Parathyroid adenoma (tissue), 2 donors: ENCODE data around the gene TRABD.
"Not testable (repeated sequence)": the region's sequence is repeated elsewhere in the genome, so short reads cannot be mapped to it uniquely, and the experiment has no call there.

Source experiments
- H2AFZ ChIP-seq: fragments of 300-600 bp; sonication (generic); one replicate; pipeline ENCODE4 v1.7.0; 2017; ENCODE audit warnings: antibody characterized with exemption, mild to moderate bottlenecking
- H3K27ac ChIP-seq: fragments of 300-600 bp; sonication (generic); one replicate; pipeline ENCODE4 v1.7.0; 2017
- H3K27me3 ChIP-seq: fragments of 300-600 bp; sonication (generic); one replicate; pipeline ENCODE4 v1.7.0; 2017; ENCODE audit warnings: low read length; ENCODE audit not compliant: control insufficient read depth, insufficient read depth
- H3K36me3 ChIP-seq: fragments of 300-600 bp; sonication (generic); one replicate; pipeline ENCODE4 v1.7.0; 2017; ENCODE audit warnings: low read length; ENCODE audit not compliant: control insufficient read depth, insufficient read depth
- H3K4me1 ChIP-seq: fragments of 300-600 bp; sonication (generic); one replicate; pipeline ENCODE4 v1.7.0; 2017; ENCODE audit warnings: control low read depth
- H3K4me2 ChIP-seq: fragments of 300-600 bp; sonication (generic); one replicate; pipeline ENCODE4 v1.7.0; 2017; ENCODE audit warnings: low read length
- H3K4me3 ChIP-seq: fragments of 300-600 bp; sonication (generic); one replicate; pipeline ENCODE4 v1.7.0; 2017; ENCODE audit warnings: low read depth, low read length
- H3K79me2 ChIP-seq: fragments of 300-600 bp; sonication (generic); one replicate; pipeline ENCODE4 v1.7.0; 2017; ENCODE audit warnings: control low read depth
- H3K9ac ChIP-seq: fragments of 300-600 bp; sonication (generic); one replicate; pipeline ENCODE4 v1.7.0; 2017; ENCODE audit warnings: mild to moderate bottlenecking
- H3K9me3 ChIP-seq: fragments of 300-600 bp; sonication (generic); one replicate; pipeline ENCODE4 v1.7.0; 2017; ENCODE audit warnings: low read length; ENCODE audit not compliant: control insufficient read depth
- TF ChIP-seq, protein P1 (sequence below): fragments of 300-600 bp; sonication (generic); IDR thresholded peaks from one replicate; pipeline ENCODE4 v1.7.0; 2017; ENCODE audit warnings: antibody characterized with exemption, mild to moderate bottlenecking
- donor health status: primary hyperparathyroidism.

The TRABD gene

DNA sequence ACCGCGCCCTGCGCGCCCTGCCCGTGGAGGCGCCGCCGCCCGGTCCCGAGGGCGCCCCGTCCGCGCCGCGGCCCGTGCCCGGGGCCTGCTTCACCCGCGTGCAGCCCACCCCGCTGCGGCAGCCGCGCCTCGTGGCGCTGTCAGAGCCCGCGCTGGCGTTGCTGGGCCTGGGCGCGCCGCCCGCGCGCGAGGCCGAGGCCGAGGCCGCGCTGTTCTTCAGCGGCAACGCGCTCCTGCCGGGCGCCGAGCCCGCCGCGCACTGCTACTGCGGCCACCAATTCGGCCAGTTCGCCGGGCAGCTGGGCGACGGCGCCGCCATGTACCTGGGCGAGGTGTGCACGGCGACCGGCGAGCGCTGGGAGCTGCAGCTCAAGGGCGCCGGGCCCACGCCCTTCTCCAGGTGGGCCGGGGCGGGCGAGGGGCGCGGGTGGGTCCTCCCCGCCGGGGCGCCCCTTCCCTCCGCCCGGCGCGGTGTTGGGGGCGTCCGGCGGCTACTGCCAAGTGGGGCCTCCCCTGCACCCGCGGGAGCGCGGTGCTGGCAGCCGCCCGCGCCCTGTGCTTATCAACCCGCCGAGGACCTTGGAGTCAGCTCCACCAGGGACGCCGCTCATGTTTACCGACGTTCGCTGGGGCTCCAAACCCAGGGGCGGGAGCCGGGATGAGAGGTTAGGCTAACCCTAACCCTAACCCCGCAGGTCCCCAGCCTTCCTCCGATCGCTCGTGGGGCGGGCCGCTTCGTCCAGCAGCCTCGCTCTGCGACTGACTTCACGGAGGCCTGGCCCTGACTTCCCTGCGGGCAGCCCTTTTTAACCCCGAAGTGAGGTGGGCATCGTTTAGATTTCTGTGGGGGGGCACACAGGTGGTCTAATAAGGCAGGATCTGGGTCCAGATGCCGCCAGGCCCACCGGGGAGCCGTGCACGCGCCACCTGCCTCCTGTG, 15.7 kb downstream of the TRABD start:
- Histone ChIP-seq H3K36me3 (no peaks in the 10 kb centered on the region), H3K9me3 (no peaks in the 10 kb centered on the region), H3K4me2 (peak overlapping the region; percentile 54), H3K27me3 (no peaks in the 10 kb centered on the region), H3K4me1 (no peaks in the 10 kb centered on the region), H3K4me3 (peak overlapping the region; percentile 49), H3K9ac (no peak overlapping the region), H3K79me2 (peaks cover 3% of the 10 kb centered on the region), H3K27ac (no peak overlapping the region), H2AFZ (no peak overlapping the region)
- TF ChIP-seq, protein P1, sequence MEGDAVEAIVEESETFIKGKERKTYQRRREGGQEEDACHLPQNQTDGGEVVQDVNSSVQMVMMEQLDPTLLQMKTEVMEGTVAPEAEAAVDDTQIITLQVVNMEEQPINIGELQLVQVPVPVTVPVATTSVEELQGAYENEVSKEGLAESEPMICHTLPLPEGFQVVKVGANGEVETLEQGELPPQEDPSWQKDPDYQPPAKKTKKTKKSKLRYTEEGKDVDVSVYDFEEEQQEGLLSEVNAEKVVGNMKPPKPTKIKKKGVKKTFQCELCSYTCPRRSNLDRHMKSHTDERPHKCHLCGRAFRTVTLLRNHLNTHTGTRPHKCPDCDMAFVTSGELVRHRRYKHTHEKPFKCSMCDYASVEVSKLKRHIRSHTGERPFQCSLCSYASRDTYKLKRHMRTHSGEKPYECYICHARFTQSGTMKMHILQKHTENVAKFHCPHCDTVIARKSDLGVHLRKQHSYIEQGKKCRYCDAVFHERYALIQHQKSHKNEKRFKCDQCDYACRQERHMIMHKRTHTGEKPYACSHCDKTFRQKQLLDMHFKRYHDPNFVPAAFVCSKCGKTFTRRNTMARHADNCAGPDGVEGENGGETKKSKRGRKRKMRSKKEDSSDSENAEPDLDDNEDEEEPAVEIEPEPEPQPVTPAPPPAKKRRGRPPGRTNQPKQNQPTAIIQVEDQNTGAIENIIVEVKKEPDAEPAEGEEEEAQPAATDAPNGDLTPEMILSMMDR = no peak

- no peaks in the 10 kb centered on the region for H3K9me3 ChIP-seq
- no peaks in the 10 kb centered on the region for H3K36me3 ChIP-seq
- no peak overlapping the region for H2AFZ ChIP-seq
- H3K4me2 ChIP-seq = peak overlapping the region; percentile 54
- no peaks in the 10 kb centered on the region for H3K27me3 ChIP-seq
- no peaks in the 10 kb centered on the region for H3K4me1 ChIP-seq
- H3K27ac ChIP-seq = no peak overlapping the region
- TF ChIP-seq, protein P1 = no peak
- H3K4me3 ChIP-seq = peak overlapping the region; percentile 49
- H3K79me2 ChIP-seq = peaks cover 3% of the 10 kb centered on the region
- no peak overlapping the region for H3K9ac ChIP-seq
Observed at GRCh38 chr22:50202130-50202666, 16.5 kb downstream of the TRABD start.

- H3K9me3 ChIP-seq = no peaks in the 10 kb centered on the region
- H3K4me2 ChIP-seq = no peak overlapping the region
- no peak overlapping the region for H2AFZ ChIP-seq
- no peaks in the 10 kb centered on the region for H3K36me3 ChIP-seq
- no peak overlapping the region for H3K27ac ChIP-seq
- H3K4me3 ChIP-seq = no peak overlapping the region
- TF ChIP-seq, protein P1 = no peak
- H3K9ac ChIP-seq = no peak overlapping the region
- no peaks in the 10 kb centered on the region for H3K27me3 ChIP-seq
- peaks cover 3% of the 10 kb centered on the region for H3K79me2 ChIP-seq
- no peaks in the 10 kb centered on the region for H3K4me1 ChIP-seq
Observed at GRCh38 chr22:50203288-50203687, 17.6 kb downstream of the TRABD start.

GRCh38 chr22:50204571-50204970, 18.9 kb downstream of the TRABD start:
- Histone ChIP-seq H3K79me2 (peaks cover 4% of the 10 kb centered on the region), H3K36me3 (no peaks in the 10 kb centered on the region), H3K9me3 (no peaks in the 10 kb centered on the region), H3K4me2 (no peak overlapping the region), H2AFZ (no peak overlapping the region), H3K4me1 (no peaks in the 10 kb centered on the region), H3K27me3 (no peaks in the 10 kb centered on the region), H3K27ac (no peak overlapping the region), H3K4me3 (no peak overlapping the region), H3K9ac (no peak overlapping the region)
- TF ChIP-seq, protein P1 = no peak

DNA sequence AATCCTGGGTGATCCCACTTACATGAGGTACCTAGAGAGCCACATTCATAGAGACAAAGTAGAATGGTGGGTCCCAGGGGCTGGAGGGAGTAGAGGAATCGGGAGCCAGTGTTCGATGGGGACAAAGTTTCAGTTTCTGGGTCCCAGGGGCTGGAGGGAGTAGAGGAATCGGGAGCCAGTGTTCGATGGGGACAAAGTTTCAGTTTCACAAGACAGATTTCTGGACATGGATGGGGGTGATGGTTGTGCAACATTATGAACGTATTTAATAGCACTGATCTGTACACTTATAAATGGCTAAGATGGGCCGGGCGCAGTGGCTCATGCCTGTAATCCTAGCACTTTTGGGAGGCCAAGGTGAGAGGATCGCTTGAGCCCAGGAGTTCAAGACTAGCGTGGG, 19.3 kb downstream of the TRABD start:
- H3K36me3 ChIP-seq, H3K27ac ChIP-seq, H3K9me3 ChIP-seq, H3K4me1 ChIP-seq, H2AFZ ChIP-seq, H3K79me2 ChIP-seq, H3K4me2 ChIP-seq, H3K4me3 ChIP-seq, H3K27me3 ChIP-seq, H3K9ac ChIP-seq: not testable (repeated sequence)
